Mesendoderm (in vitro differentiated cells): ENCODE measurements around the gene LGALS1.
A peak's percentile ranks its signal among the peaks of the same experiment; 100 is the strongest.

Experiments used
- DNase-seq: peaks from one replicate; pipeline ENCODE4 v3.0.0; 2013
- H2AK5ac ChIP-seq: 2 replicates; pipeline ENCODE4 v1.6.1; 2013; ENCODE audit warnings: low read length, inconsistent platforms
- H2BK120ac ChIP-seq: 2 replicates; pipeline ENCODE4 v1.6.1; 2013; ENCODE audit warnings: low read depth, mild to moderate bottlenecking, low read length, moderate library complexity, mixed read lengths
- H2BK15ac ChIP-seq: replicated peaks from 2 replicates; pipeline ENCODE4 v1.6.1; 2013; ENCODE audit warnings: low read depth, mild to moderate bottlenecking, moderate library complexity
- H2BK5ac ChIP-seq: 2 replicates; pipeline ENCODE4 v1.6.1; 2013; ENCODE audit warnings: low read length, inconsistent platforms
- H3K18ac ChIP-seq: 2 replicates; pipeline ENCODE4 v1.6.1; 2013; ENCODE audit warnings: mild to moderate bottlenecking, low read length, mixed read lengths
- H3K23ac ChIP-seq: one replicate; pipeline ENCODE4 v1.6.1; 2013; ENCODE audit warnings: low read length
- H3K27ac ChIP-seq: 2 replicates; pipeline ENCODE4 v1.5.1; 2013; ENCODE audit warnings: low read depth, mild to moderate bottlenecking, inconsistent platforms, low read length, moderate library complexity
- H3K27me3 ChIP-seq: 2 replicates; pipeline ENCODE4 v1.6.1; 2013; ENCODE audit warnings: low read length, control low read depth, mild to moderate bottlenecking, inconsistent platforms; ENCODE audit not compliant: insufficient read depth, poor library complexity
- H3K36me3 ChIP-seq: 2 replicates; pipeline ENCODE4 v1.6.1; 2013; ENCODE audit warnings: low read length, inconsistent platforms; ENCODE audit not compliant: control insufficient read depth, insufficient read depth
- H3K4ac ChIP-seq: one replicate; pipeline ENCODE4 v1.6.1; 2013; ENCODE audit warnings: low read depth, mild to moderate bottlenecking, low read length, moderate library complexity
- H3K4me1 ChIP-seq: 2 replicates; pipeline ENCODE4 v1.6.1; 2013; ENCODE audit warnings: low read depth, low read length, inconsistent platforms; ENCODE audit not compliant: control insufficient read depth
- H3K4me2 ChIP-seq: 2 replicates; pipeline ENCODE4 v1.6.1; 2013; ENCODE audit warnings: low read length
- H3K4me3 ChIP-seq: 2 replicates; pipeline ENCODE4 v1.5.1; 2013; ENCODE audit warnings: mild to moderate bottlenecking, low read length
- H3K56ac ChIP-seq: one replicate; pipeline ENCODE4 v1.6.1; 2013; ENCODE audit warnings: low read length
- H3K79me1 ChIP-seq: 2 replicates; pipeline ENCODE4 v1.6.1; 2013; ENCODE audit warnings: low read length, inconsistent platforms
- H3K79me2 ChIP-seq: 2 replicates; pipeline ENCODE4 v1.6.1; 2013; ENCODE audit warnings: mild to moderate bottlenecking, low read length; ENCODE audit not compliant: control insufficient read depth, insufficient read depth
- H3K9ac ChIP-seq: 2 replicates; pipeline ENCODE4 v1.6.1; 2013; ENCODE audit warnings: low read length, inconsistent platforms
- H4K5ac ChIP-seq: one replicate; pipeline ENCODE4 v1.6.1; 2013; ENCODE audit warnings: low read length
- H4K8ac ChIP-seq: one replicate; pipeline ENCODE4 v1.6.1; 2013; ENCODE audit warnings: low read depth, mild to moderate bottlenecking, control low read depth, low read length, moderate library complexity
- WGBS: extraction: QIAGEN DNeasy Blood & Tissue Kit; methylation state at CpG from one replicate; pipeline ENCODE4 v1.1.7; 2013; ENCODE audit warnings: low lambda C conversion rate, missing lambda C conversion rate; ENCODE audit not compliant: insufficient coverage; ENCODE audit errors: extremely low coverage; 5-methylcytosine and 5-hydroxymethylcytosine counted together

Gene LGALS1

GRCh38 chr22:37640591-37641560 lies 34.6 kb upstream of the LGALS1 start:
- H3K27ac ChIP-seq: no peak overlapping the region
- no peaks in the 10 kb centered on the region for H3K79me1 ChIP-seq
- peaks cover 5% of the 10 kb centered on the region for H3K36me3 ChIP-seq
- no CpG with 5 or more reads among the region's 24 CpGs for WGBS
- peak overlapping the region; percentile 31 for H3K9ac ChIP-seq
- peak overlapping the region; percentile 45 for H3K56ac ChIP-seq
- H2AK5ac ChIP-seq: no peak overlapping the region
- H3K4ac ChIP-seq: no peak overlapping the region
- peak overlapping the region; percentile 96 for H3K18ac ChIP-seq
- no peaks in the 10 kb centered on the region for H3K79me2 ChIP-seq
- H2BK15ac ChIP-seq: no peak overlapping the region
- H2BK5ac ChIP-seq: no peak overlapping the region
- H3K4me3 ChIP-seq: no peak overlapping the region
- H3K23ac ChIP-seq: no peak overlapping the region
- H4K8ac ChIP-seq: no peak overlapping the region
- peak overlapping the region; percentile 7 for H3K4me2 ChIP-seq
- H3K27me3 ChIP-seq: no peaks in the 10 kb centered on the region
- no peak overlapping the region for H4K5ac ChIP-seq
- no peak overlapping the region for H2BK120ac ChIP-seq
- peaks cover 3% of the 10 kb centered on the region for H3K4me1 ChIP-seq
- no peak for DNase-seq

- Histone ChIP-seq H3K27ac (no peak overlapping the region), H3K79me1 (no peaks in the 10 kb centered on the region), H3K4me3 (no peak overlapping the region), H3K56ac (no peak overlapping the region), H3K23ac (no peak overlapping the region), H3K9ac (no peak overlapping the region), H4K8ac (no peak overlapping the region), H3K4me2 (no peak overlapping the region), H2BK5ac (no peak overlapping the region), H3K4ac (no peak overlapping the region), H2BK15ac (no peak overlapping the region), H3K79me2 (no peaks in the 10 kb centered on the region), H3K4me1 (peaks cover 3% of the 10 kb centered on the region), H2AK5ac (no peak overlapping the region), H2BK120ac (no peak overlapping the region), H3K27me3 (no peaks in the 10 kb centered on the region), H3K18ac (no peak overlapping the region), H4K5ac (no peak overlapping the region), H3K36me3 (peaks cover 5% of the 10 kb centered on the region)
- no peak for DNase-seq
- WGBS: no CpG with 5 or more reads among the region's 5 CpGs
These were observed 33.9 kb upstream of the LGALS1 start for GRCh38 chr22:37641561-37641949.

DNA sequence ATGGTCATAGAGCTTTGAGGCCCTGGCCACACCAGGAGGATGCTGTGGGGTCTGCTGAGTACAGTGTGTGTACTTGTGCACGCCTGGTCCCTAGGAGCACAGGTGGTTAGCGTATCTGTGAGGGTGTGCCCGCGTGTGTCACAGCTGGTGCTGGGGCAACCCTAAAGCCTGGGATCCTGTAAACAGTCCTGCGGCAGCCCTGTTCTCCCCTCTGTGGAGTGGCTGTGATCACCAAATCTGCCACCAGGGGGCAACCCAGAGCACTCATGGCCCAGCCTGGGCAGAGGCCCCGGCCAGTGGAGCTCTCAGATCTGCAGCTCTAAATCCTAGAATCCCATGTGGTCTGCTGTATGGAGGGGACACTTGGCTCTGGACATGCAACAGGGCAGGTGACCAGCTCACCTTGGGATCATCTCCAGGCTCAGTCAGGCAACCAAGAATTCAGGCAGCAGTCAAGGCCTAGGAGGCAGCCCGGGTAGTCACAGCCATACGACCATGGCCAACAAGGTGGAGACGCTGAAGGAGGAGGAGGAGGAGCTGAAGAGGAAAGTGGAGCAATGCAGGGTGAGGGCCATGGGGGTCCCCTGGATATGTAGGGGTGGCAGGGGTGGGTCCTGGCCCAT lies 32.1 kb upstream of the LGALS1 start:
- no peak overlapping the region for H3K23ac ChIP-seq
- H3K27ac ChIP-seq: no peak overlapping the region
- no peaks in the 10 kb centered on the region for H3K27me3 ChIP-seq
- H3K4me2 ChIP-seq: no peak overlapping the region
- H2BK120ac ChIP-seq: no peak overlapping the region
- H2BK5ac ChIP-seq: no peak overlapping the region
- H3K18ac ChIP-seq: no peak overlapping the region
- no peak overlapping the region for H3K56ac ChIP-seq
- WGBS: no CpG with 5 or more reads among the region's 9 CpGs
- H2AK5ac ChIP-seq: no peak overlapping the region
- H3K79me1 ChIP-seq: no peaks in the 10 kb centered on the region
- H3K4me1 ChIP-seq: peaks cover 3% of the 10 kb centered on the region
- H3K4ac ChIP-seq: no peak overlapping the region
- DNase-seq: peak; percentile 76
- H3K9ac ChIP-seq: no peak overlapping the region
- no peak overlapping the region for H4K5ac ChIP-seq
- no peak overlapping the region for H3K4me3 ChIP-seq
- peaks cover 6% of the 10 kb centered on the region for H3K36me3 ChIP-seq
- H3K79me2 ChIP-seq: no peaks in the 10 kb centered on the region
- no peak overlapping the region for H4K8ac ChIP-seq
- no peak overlapping the region for H2BK15ac ChIP-seq

GRCh38 chr22:37647317-37647716 lies 28.1 kb upstream of the LGALS1 start:
- WGBS: no CpG with 5 or more reads among the region's 9 CpGs
- H3K27me3 ChIP-seq: no peaks in the 10 kb centered on the region
- no peak overlapping the region for H3K4ac ChIP-seq
- no peaks in the 10 kb centered on the region for H3K79me1 ChIP-seq
- no peak overlapping the region for H2AK5ac ChIP-seq
- H3K79me2 ChIP-seq: no peaks in the 10 kb centered on the region
- no peaks in the 10 kb centered on the region for H3K4me1 ChIP-seq
- no peak overlapping the region for H3K4me2 ChIP-seq
- no peak overlapping the region for H3K56ac ChIP-seq
- H2BK120ac ChIP-seq: no peak overlapping the region
- no peak overlapping the region for H3K18ac ChIP-seq
- peaks cover 11% of the 10 kb centered on the region for H3K36me3 ChIP-seq
- no peak overlapping the region for H2BK15ac ChIP-seq
- no peak overlapping the region for H3K4me3 ChIP-seq
- no peak overlapping the region for H4K8ac ChIP-seq
- DNase-seq: no peak
- no peak overlapping the region for H2BK5ac ChIP-seq
- no peak overlapping the region for H3K9ac ChIP-seq
- no peak overlapping the region for H3K23ac ChIP-seq
- no peak overlapping the region for H4K5ac ChIP-seq
- no peak overlapping the region for H3K27ac ChIP-seq

DNA sequence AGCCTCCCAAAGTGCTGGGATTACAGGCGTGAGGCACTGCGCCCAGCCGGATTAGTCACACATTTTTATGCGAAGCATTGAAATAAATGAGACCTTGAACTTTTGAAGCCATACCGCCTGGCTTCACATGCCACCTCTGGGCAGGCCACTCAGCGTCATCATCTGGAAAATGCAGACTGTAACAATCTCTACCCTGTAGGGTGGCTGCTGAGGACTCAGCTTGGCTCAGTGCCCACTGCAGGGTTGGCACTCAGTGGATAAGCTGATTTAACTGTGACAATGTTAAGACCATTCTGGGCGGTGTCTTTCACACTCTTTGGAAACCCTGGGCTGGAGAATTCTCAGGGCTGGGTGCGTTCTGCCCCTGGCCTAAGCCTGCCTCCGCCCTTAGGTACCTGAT lies 27.5 kb upstream of the LGALS1 start:
- Histone ChIP-seq H2BK15ac (no peak overlapping the region), H2AK5ac (no peak overlapping the region), H3K27ac (no peak overlapping the region), H3K4ac (no peak overlapping the region), H2BK5ac (no peak overlapping the region), H3K79me2 (no peaks in the 10 kb centered on the region), H3K36me3 (peaks cover 11% of the 10 kb centered on the region), H3K4me3 (no peak overlapping the region), H3K56ac (no peak overlapping the region), H3K79me1 (no peaks in the 10 kb centered on the region), H3K9ac (no peak overlapping the region), H4K8ac (no peak overlapping the region), H4K5ac (no peak overlapping the region), H3K4me1 (no peaks in the 10 kb centered on the region), H3K23ac (no peak overlapping the region), H3K18ac (no peak overlapping the region), H3K27me3 (no peaks in the 10 kb centered on the region), H2BK120ac (no peak overlapping the region), H3K4me2 (no peak overlapping the region)
- WGBS: no CpG with 5 or more reads among the region's 9 CpGs
- DNase-seq: no peak
